GM21528 (cell line): Measurements from ENCODE around the gene PRRC2B.
"Not testable (repeated sequence)": the region's sequence is repeated elsewhere in the genome, so short reads cannot be mapped to it uniquely, and the experiment has no call there.

Source experiments
- ATAC-seq: cut with Tn5 transposase; IDR thresholded peaks from one replicate; pipeline ENCODE4 v1.9.1; 2021; ENCODE audit warnings: mild to moderate bottlenecking, moderate library complexity; ENCODE audit not compliant: unreplicated experiment, low FRiP score

PRRC2B gene

GRCh38 chr9:131528886-131529505, 135.1 kb downstream of the PRRC2B start:
- no peak for ATAC-seq

DNA sequence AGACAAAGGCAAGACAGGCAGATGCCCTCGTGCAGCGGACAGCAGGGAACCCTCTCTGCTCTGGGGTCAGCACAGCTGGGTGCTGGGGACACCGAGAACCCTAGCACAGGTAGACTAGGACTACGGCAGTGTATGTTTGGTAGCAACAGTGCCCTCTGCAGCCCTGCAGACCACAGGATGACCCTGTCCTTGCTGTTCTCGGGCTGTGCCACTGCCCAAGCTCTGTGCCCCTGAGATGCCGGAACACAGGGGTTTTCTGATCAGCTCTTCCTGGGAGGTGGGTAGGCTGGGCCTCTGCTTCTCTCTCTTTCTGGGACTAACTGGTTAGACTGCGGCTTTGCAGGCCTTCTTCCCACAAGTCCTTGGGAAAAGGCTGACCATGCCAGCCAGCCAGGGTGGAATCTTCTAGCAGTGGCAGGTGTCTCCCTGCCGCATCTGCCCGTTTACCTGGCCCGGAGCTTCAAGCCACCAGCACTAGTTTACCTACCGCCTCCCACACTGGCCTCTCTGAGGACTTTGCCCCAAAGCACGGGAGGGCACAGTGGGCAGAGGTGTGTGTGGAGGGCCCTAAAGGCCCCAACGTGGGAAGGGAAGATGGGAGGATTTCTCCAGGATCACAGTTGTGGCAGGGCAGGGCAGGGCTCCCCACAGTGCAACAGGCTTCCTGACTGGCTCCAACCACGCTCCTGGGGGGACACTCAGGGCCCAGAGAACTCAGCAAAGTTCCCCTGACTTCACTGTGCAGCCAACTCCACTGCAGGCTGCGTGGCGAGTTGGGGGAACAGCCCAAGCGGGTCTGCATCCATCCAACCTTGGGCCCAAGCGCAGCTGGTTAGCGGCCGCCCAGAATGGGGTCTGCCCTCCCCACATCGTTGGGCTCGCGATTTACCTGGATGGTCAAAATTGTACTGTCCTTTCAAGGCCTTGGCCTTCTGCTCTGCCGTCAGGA, 136.0 kb downstream of the PRRC2B start:
- ATAC-seq = no peak

DNA sequence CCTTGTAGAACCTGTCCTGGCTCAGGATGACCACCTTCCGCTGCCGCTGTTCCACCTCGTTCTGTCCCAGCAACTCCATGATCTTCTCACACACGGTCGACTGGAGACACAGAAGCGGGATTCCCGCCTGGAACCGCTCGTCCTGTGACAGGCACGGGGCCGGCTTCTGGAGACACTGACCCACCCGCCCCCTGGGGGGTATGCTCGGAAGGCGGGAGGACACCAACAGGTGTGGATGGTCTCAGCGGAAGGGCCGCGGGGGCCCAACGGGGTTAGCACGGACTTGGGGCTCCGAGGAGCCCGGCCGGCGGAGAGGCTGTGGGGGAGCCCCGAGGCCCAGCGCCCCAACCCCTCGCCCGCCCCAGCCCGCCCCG, 136.6 kb downstream of the PRRC2B start:
- peak; percentile 12 for ATAC-seq

DNA sequence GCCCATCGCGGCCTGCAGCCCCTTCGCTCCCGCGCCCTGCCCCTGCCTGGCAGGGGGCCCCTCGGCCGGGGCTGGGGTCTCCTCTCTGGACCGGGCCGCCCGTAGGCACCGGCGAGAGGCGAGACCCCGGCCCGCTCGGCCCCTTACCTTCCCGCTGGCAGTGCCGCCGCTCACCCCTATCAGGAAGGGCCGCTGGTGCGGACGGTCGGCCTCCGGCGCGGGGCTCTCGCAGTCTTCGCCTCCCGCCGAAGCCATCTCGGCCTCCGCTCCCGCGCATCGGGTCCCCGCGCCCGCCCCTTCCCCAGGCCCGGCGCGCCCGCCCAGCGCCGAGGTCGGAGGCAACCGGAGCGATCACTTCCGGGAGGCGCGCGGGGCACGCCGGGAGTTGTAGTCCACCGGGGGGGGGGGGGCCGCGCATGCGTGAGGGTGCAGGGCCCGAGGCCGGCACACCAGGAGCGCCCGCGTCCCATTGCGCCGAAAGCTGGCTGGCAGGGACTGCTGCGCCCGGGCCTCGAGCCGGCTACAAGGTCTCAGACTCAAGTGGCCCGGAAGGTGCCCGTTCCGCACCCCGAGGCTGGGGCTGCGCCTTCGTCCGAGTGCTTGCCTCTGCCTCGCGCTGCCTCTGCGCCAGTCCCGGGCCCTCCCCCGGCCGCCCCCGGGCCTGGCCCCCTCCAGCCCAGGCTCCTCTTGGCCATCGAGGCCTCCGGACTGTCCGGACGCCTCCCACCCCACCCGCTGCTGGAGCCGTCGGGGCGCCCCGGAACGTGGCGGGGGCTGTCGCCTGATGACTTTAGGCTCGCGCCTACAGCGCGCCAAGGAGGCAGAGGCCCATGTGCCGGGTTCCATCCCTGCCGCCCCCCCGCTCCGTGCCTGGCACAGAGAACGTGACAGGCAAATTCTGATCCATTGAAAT, 137.3 kb downstream of the PRRC2B start, which contains the start of gene UCK1:
TSS of gene UCK1 (minus strand) at position 344 of the 913 bp plus-strand sequence. CDS start at position 255, 89 bp downstream.
- peak; percentile 80 for ATAC-seq

GRCh38 chr9:131534721-131535237, 140.9 kb downstream of the PRRC2B start:
- no peak for ATAC-seq

DNA sequence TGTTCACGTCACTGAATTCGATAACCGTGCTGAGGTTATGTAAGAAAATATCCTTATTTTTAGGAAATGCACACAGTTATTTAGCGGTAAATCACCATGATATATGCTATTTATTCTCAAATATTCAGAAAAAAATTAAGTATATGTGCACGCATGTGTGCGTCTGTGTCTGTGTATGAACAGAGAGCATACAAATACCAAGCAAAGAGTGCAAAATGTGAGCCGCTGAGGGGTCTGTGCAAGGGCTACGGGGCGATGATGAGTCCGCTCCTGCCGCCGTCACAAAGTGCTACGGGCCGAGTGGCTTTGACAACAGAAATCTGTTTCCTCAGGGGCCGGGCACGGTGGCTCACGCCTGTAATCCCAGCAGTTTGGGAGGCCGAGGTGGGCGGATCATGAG, 144.1 kb downstream of the PRRC2B start:
- no peak for ATAC-seq

GRCh38 chr9:131539223-131539923, 145.5 kb downstream of the PRRC2B start:
- no peak for ATAC-seq

GRCh38 chr9:131543141-131543540, 149.3 kb downstream of the PRRC2B start:
- ATAC-seq = no peak

- no peak for ATAC-seq
Observed at GRCh38 chr9:131545003-131545785, 151.3 kb downstream of the PRRC2B start, which contains the start of gene PRRT1B. Gene PRRT1B (plus strand): TSS chr9:131545523. CDS start chr9:131545616, 93 bp downstream.

- ATAC-seq = no peak
Observed at GRCh38 chr9:131545786-131546335, 152.0 kb downstream of the PRRC2B start.

DNA sequence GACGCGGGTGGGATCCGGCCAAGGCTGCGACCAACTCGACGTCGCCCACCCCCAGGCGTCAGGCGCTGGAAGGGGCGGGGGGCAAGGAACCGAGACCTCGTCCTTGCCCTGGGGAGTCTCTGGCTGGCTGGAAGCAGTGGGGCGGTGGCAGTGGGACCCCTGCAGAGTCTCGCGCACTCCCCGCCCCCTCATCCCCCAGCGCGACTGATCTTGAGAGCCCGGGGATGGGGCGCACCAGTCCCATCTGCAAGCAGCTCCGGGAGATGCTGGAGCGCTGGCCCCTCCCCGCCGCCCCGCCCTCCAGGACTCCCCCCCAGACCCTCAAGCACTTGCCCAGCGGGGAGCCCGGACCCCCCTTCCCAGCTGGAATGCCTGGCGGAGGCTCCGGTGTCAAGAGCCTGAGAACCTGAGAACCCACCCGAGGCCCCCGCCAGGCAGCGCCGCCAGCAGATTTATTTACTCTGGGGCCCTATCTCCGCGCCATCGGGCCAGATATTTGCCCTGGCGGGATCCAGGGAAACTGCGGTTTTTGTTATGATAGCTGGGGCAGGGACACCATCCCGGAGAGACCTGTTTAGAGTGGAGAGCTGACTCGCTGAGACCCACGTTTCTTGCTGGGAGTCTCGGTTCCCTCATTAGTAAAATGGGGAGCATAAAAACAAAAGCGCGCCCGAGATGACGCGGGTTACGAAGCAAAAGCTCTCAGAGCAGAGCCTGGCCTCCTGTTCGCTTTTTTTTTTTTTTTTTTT, 152.6 kb downstream of the PRRC2B start:
- ATAC-seq = no peak

DNA sequence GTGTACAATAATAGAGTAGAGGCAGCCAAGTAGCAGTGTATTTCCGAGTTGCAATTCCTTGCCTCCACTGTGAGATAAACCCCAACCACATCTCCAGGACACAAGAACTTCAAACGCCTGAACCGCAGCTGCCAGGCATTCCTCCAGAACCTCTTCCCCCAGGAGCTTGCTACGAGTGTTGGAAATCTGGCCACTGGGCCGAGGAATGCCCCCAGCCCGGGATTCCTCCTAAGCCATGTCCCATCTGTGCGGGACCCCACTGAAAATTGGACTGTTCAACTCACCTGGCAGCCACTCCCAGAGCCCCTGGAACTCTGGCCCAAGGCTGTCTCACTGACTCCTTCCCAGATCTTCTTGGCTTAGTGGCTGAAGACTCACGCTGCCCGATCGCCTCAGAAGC, 155.3 kb downstream of the PRRC2B start:
- not testable (repeated sequence) for ATAC-seq
